CD14-positive monocyte (primary cell): ENCODE measurements around the gene GMDS. TPM values are rescaled to one million over a fixed set of nuclear protein-coding genes. Genes with fewer than 3 reads are reported as not detected.

Source experiments
- DNase-seq, 3 donors: peaks; one replicate each; pipeline ENCODE4 v3.0.0-alpha.2; 2011 to 2022
- H2AFZ ChIP-seq: 2 replicates; pipeline ENCODE4 v1.6.0; 2012; ENCODE audit warnings: mild to moderate bottlenecking, low read depth, low read length, inconsistent platforms; ENCODE audit not compliant: insufficient read depth, poor library complexity, severe bottlenecking
- H3K27ac ChIP-seq, 2 donors: 1 replicate in 1 of 2; 2 replicates in 1 of 2; pipeline ENCODE4 v1.5.1; 2012 to 2013; ENCODE audit warnings: low read length in 2 of 2, control low read depth in 1 of 2, inconsistent platforms in 1 of 2, low read depth in 1 of 2, mild to moderate bottlenecking in 1 of 2
- H3K27me3 ChIP-seq, 2 donors: one replicate each; pipeline versions ENCODE4 v1.6.0 to v1.6.1; 2011 to 2013; ENCODE audit warnings: low read length in 2 of 2; ENCODE audit not compliant: control insufficient read depth in 2 of 2, insufficient read depth in 2 of 2
- H3K36me3 ChIP-seq, 2 donors: replicated peaks in 1 of 2; 1 replicate in 1 of 2; 2 replicates in 1 of 2; pipeline versions ENCODE4 v1.5.1 to v1.6.1; 2012 to 2013; ENCODE audit warnings: low read length in 2 of 2, control low read depth in 1 of 2, inconsistent platforms in 1 of 2, mild to moderate bottlenecking in 1 of 2; ENCODE audit not compliant: insufficient read depth in 2 of 2, control insufficient read depth in 1 of 2
- H3K4me1 ChIP-seq, 2 donors: 1 replicate in 1 of 2; 2 replicates in 1 of 2; pipeline versions ENCODE4 v1.5.1 to v1.6.1; 2012 to 2013; ENCODE audit warnings: low read length in 2 of 2, control low read depth in 1 of 2, inconsistent platforms in 1 of 2, mild to moderate bottlenecking in 1 of 2, moderate library complexity in 1 of 2; ENCODE audit not compliant: insufficient read depth in 2 of 2, control insufficient read depth in 1 of 2
- H3K4me2 ChIP-seq: replicated peaks from 2 replicates; pipeline ENCODE3; 2012; ENCODE audit warnings: low read length, moderate library complexity, mild to moderate bottlenecking; ENCODE audit not compliant: poor library complexity, severe bottlenecking; ENCODE audit errors: extremely low read depth
- H3K4me3 ChIP-seq, 3 experiments: fragments of 200-600 bp in 1 of 3; sonication (generic) in 1 of 3; replicated peaks in 1 of 3; 1 replicate in 2 of 3; 2 replicates in 1 of 3; pipeline ENCODE4 v1.5.1; 2011 to 2013; ENCODE audit warnings: low read length in 3 of 3, mild to moderate bottlenecking in 3 of 3, control low read depth in 2 of 3, low read depth in 2 of 3, inconsistent platforms in 1 of 3, moderate library complexity in 1 of 3
- H3K79me2 ChIP-seq: 2 replicates; pipeline ENCODE4 v1.6.0; 2012; ENCODE audit warnings: mild to moderate bottlenecking, control low read depth, inconsistent platforms, low read length, moderate library complexity; ENCODE audit not compliant: insufficient read depth
- H3K9ac ChIP-seq: 2 replicates; pipeline ENCODE4 v1.6.0; 2017; ENCODE audit warnings: low read length, mild to moderate bottlenecking; ENCODE audit not compliant: insufficient read depth, poor library complexity, severe bottlenecking
- H3K9me3 ChIP-seq, 2 donors: replicated peaks in 1 of 2; 1 replicate in 1 of 2; 2 replicates in 1 of 2; pipeline versions ENCODE4 v1.5.1 to v1.6.1; 2012 to 2013; ENCODE audit warnings: low read length in 2 of 2, control low read depth in 1 of 2; ENCODE audit not compliant: control insufficient read depth in 1 of 2, insufficient read depth in 1 of 2
- H4K20me1 ChIP-seq: 2 replicates; pipeline ENCODE4 v1.6.0; 2012; ENCODE audit warnings: mild to moderate bottlenecking, low read length, control low read depth, moderate library complexity; ENCODE audit not compliant: insufficient read depth
- H3K27ac Mint-ChIP-seq, 7 donors: one replicate each; pipeline ENCODE4 v1.8.0; 2020; ENCODE audit warnings: mild to moderate bottlenecking in 7 of 7, mixed read lengths in 7 of 7, moderate library complexity in 6 of 7, inconsistent platforms in 2 of 7
- H3K27me3 Mint-ChIP-seq, 3 donors: one replicate each; pipeline ENCODE4 v1.8.0; 2021 to 2022; ENCODE audit warnings: low read depth in 3 of 3, mild to moderate bottlenecking in 3 of 3, mixed read lengths in 3 of 3, moderate library complexity in 3 of 3, inconsistent platforms in 1 of 3
- H3K36me3 Mint-ChIP-seq, 2 donors: one replicate each; pipeline ENCODE4 v1.8.0; 2020; ENCODE audit warnings: mixed read lengths in 2 of 2, inconsistent platforms in 1 of 2, mild to moderate bottlenecking in 1 of 2
- H3K4me1 Mint-ChIP-seq: one replicate; pipeline ENCODE4 v1.8.0; 2020; ENCODE audit warnings: mild to moderate bottlenecking, mixed read lengths
- H3K4me3 Mint-ChIP-seq, 2 donors: one replicate each; pipeline ENCODE4 v1.8.0; 2020; ENCODE audit warnings: mild to moderate bottlenecking in 2 of 2, mixed read lengths in 2 of 2, moderate library complexity in 1 of 2
- H3K9me3 Mint-ChIP-seq, 7 donors: one replicate each; pipeline ENCODE4 v1.8.0; 2020 to 2022; ENCODE audit warnings: mixed read lengths in 7 of 7, mild to moderate bottlenecking in 6 of 7, moderate library complexity in 6 of 7, inconsistent platforms in 2 of 7
- WGBS: methylation state at CpG from one replicate; pipeline ENCODE4 v1.1.5; 2013; ENCODE audit warnings: missing lambda C conversion rate; ENCODE audit not compliant: insufficient coverage; 5-methylcytosine and 5-hydroxymethylcytosine counted together
- intact Hi-C, 2 donors: fragments of 100-400 bp; cut with micrococcal nuclease; formaldehyde crosslinking; loops; one replicate each; pipeline versions ENCODE4 v1.15.0 to v1.15.1; 2023
- polyA plus RNA-seq, 3 donors: library from polyadenylated mRNA; depleted of rRNA in 1 of 3; unstranded in 2 of 3; stranded (reverse) in 1 of 3; fragments of 300-500 nt in 2 of 3; fragments of >200 nt in 1 of 3; fragmentation: Illumina TruSeq in 2 of 3; gene quantifications; 1 replicate in 2 of 3; 2 replicates in 1 of 3; pipeline ENCODE4 v1.2.3, GENCODE V29; 2012 to 2021
- TF ChIP-seq, protein P1 (sequence below): fragments of 200-600 bp; IDR thresholded peaks from one replicate; pipeline ENCODE4 v1.8.0; 2022; ENCODE audit warnings: antibody characterized with exemption, mild to moderate bottlenecking

Gene GMDS
- polyA plus RNA-seq, 3 donors: 10.5 to 19.9 (median 17.6) TPM

GRCh38 chr6:1929931-1930330, 315.5 kb downstream of the GMDS start:
- no peaks in the 10 kb centered on the region for H3K27me3 ChIP-seq
- TF ChIP-seq, protein P1, sequence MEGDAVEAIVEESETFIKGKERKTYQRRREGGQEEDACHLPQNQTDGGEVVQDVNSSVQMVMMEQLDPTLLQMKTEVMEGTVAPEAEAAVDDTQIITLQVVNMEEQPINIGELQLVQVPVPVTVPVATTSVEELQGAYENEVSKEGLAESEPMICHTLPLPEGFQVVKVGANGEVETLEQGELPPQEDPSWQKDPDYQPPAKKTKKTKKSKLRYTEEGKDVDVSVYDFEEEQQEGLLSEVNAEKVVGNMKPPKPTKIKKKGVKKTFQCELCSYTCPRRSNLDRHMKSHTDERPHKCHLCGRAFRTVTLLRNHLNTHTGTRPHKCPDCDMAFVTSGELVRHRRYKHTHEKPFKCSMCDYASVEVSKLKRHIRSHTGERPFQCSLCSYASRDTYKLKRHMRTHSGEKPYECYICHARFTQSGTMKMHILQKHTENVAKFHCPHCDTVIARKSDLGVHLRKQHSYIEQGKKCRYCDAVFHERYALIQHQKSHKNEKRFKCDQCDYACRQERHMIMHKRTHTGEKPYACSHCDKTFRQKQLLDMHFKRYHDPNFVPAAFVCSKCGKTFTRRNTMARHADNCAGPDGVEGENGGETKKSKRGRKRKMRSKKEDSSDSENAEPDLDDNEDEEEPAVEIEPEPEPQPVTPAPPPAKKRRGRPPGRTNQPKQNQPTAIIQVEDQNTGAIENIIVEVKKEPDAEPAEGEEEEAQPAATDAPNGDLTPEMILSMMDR: no peak
- H3K4me2 ChIP-seq: no peak overlapping the region
- H3K36me3 ChIP-seq: peaks cover 2 to 15% of the 10 kb centered on the region in 2 donors
- Mint-ChIP-seq H3K27ac (no peak overlapping the region), H3K4me1 (no peaks in the 10 kb centered on the region), H3K27me3 (peaks cover 0 to 2% (median 2%) of the 10 kb centered on the region in 3 donors), H3K36me3 (peaks cover 13 to 16% of the 10 kb centered on the region in 2 donors), H3K9me3 (peaks cover 0 to 18% (median 14%) of the 10 kb centered on the region in 7 donors), H3K4me3 (no peak overlapping the region)
- H3K4me1 ChIP-seq: no peaks in the 10 kb centered on the region
- intact Hi-C loops: no loop called here
- peaks cover 4 to 9% of the 10 kb centered on the region in 2 donors for H3K9me3 ChIP-seq
- H3K9ac ChIP-seq: no peak overlapping the region
- no peak overlapping the region for H2AFZ ChIP-seq
- H3K27ac ChIP-seq: no peak overlapping the region
- no peaks in the 10 kb centered on the region for H4K20me1 ChIP-seq
- DNase-seq: no peak
- H3K79me2 ChIP-seq: no peaks in the 10 kb centered on the region
- WGBS: 90% methylated on average over 6 of the region's 9 CpGs
- no peak overlapping the region for H3K4me3 ChIP-seq

DNA sequence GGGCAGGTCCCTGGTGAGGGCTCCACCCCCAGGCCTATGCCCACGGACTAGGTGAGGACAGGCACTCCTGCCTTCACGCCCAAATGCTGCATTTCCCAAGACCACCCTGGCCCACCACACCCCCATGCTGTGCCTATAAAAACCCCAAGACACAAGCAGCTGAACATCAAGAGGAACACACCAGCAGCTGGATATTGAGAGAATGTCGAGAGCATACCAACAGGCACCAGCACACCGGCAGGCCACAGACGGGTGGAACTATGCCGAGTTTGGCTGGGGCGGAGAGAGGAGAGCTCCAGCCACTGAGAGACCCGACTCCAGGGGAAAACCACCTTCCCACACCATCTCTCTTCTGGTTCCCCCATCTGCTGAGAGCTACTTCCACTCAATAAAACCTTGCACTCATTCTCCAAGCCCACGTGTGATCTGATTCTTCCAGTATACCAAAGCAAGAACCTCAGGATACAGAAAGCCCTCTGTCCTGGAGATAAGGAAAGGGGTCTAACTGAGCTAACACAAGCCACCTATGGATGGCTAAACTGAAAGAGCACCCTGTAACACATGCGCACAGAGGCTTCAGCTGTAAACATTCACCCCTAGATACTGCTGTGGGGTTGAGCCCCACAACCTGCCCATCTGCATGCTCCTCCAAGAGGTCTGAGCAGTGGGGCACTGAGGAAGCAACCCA, 319.5 kb downstream of the GMDS start:
- H3K4me3 ChIP-seq: no peak overlapping the region
- H3K9me3 ChIP-seq: peaks cover 0 to 5% of the 10 kb centered on the region in 2 donors
- Mint-ChIP-seq H3K4me3 (no peak overlapping the region), H3K27ac (no peak overlapping the region), H3K4me1 (peaks cover 4% of the 10 kb centered on the region), H3K27me3 (peaks cover 0 to 2% (median 0%) of the 10 kb centered on the region in 3 donors), H3K36me3 (peaks cover 16% of the 10 kb centered on the region in 2 donors), H3K9me3 (peaks cover 0 to 9% (median 3%) of the 10 kb centered on the region in 7 donors)
- H3K79me2 ChIP-seq: no peaks in the 10 kb centered on the region
- no peaks in the 10 kb centered on the region for H3K4me1 ChIP-seq
- WGBS: 40% methylated on average over 2 of the region's 10 CpGs
- no peaks in the 10 kb centered on the region for H4K20me1 ChIP-seq
- no peak for DNase-seq
- peaks cover 2 to 12% of the 10 kb centered on the region in 2 donors for H3K36me3 ChIP-seq
- no peak overlapping the region for H3K27ac ChIP-seq
- TF ChIP-seq, protein P1: no peak
- no peak overlapping the region for H2AFZ ChIP-seq
- no peak overlapping the region for H3K9ac ChIP-seq
- no peak overlapping the region for H3K4me2 ChIP-seq
- H3K27me3 ChIP-seq: no peaks in the 10 kb centered on the region
- intact Hi-C loops: no loop called here
